A549 (cell line): Measurements from ENCODE around the gene SMG6.

Source experiments
- ATOH8 ChIP-seq: fragments of 250-450 bp; sonication (Bioruptor Pico); IDR thresholded peaks from 2 replicates; pipeline ENCODE4 v1.5.0; 2020; ENCODE audit warnings: low read depth, mild to moderate bottlenecking, moderate library complexity
- CTCF ChIP-seq: fragments of >200 bp; sonication (Bioruptor Twin); formaldehyde crosslinking; IDR thresholded peaks from 3 replicates; pipeline ENCODE4 v1.5.1; 2016
- EHMT2 ChIP-seq: fragments of 200-600 bp; sonication (generic); IDR thresholded peaks from 2 replicates; pipeline ENCODE4 v1.6.1; 2016; ENCODE audit warnings: antibody characterized with exemption, low read depth, mild to moderate bottlenecking, moderate library complexity
- JUNB ChIP-seq: fragments of >200 bp; sonication (Bioruptor Twin); formaldehyde crosslinking; IDR thresholded peaks from 2 replicates; pipeline ENCODE4 v1.6.1; 2016
- MYC ChIP-seq: IDR thresholded peaks from 2 replicates; pipeline ENCODE4 v1.6.1; 2012; ENCODE audit warnings: mild to moderate bottlenecking, inconsistent platforms, low read length, improper control_type of control experiment, borderline replicate concordance
- POLR2A ChIP-seq: IDR thresholded peaks from 2 replicates; pipeline ENCODE4 v1.6.1; 2012; ENCODE audit warnings: mild to moderate bottlenecking, low read length
- RAD21 ChIP-seq, 2 experiments: fragments of >200 bp in 1 of 2; sonication (Bioruptor Twin) in 1 of 2; formaldehyde crosslinking in 1 of 2; IDR thresholded peaks in 1 of 2; conservative IDR thresholded peaks in 1 of 2; 2 replicates in 1 of 2; 3 replicates in 1 of 2; pipeline ENCODE4 v1.6.1; 2012 to 2018; ENCODE audit warnings: inconsistent platforms in 1 of 2
- RARB ChIP-seq: fragments of 250-450 bp; sonication (Bioruptor Pico); IDR thresholded peaks from 2 replicates; pipeline ENCODE4 v1.8.0; 2021; ENCODE audit warnings: mild to moderate bottlenecking, moderate library complexity
- RCOR1 ChIP-seq: fragments of 150-350 bp; IDR thresholded peaks from 2 replicates; pipeline ENCODE4 v1.6.1; 2014; ENCODE audit warnings: antibody characterized with exemption, low read length, low read depth
- REST ChIP-seq: fragments of 200-600 bp; sonication (generic); IDR thresholded peaks from 2 replicates; pipeline ENCODE4 v1.6.1; 2016; ENCODE audit warnings: antibody characterized with exemption, mild to moderate bottlenecking, moderate library complexity
- USF2 ChIP-seq: fragments of 450-650 bp; IDR thresholded peaks from 2 replicates; pipeline ENCODE4 v1.6.1; 2014; ENCODE audit warnings: antibody characterized with exemption

- TF ChIP-seq RAD21 (conservative IDR thresholded peaks at IDR 0.05 in 1 of 2, IDR thresholded peaks at IDR 0.05 in 1 of 2) (no peak), CTCF (no peak), RCOR1 (no peak), REST (no peak), POLR2A (no peak), EHMT2 (no peak), JUNB (no peak), ATOH8 (CRISPR knock-in tag) (no peak), MYC (no peak), USF2 (no peak), RARB (CRISPR knock-in tag) (no peak)
Measured at GRCh38 chr17:2077040-2077439, 226.5 kb downstream of the SMG6 start.
